BLaER1 (cell line): ENCODE data around the gene RASGRF1.
A peak's percentile ranks its signal among the peaks of the same experiment; 100 is the strongest.

Experiments used
- H3K27ac ChIP-seq: shearing (Covaris generic); formaldehyde crosslinking; 2 replicates; pipeline ENCODE4 v1.8.1; 2022
- H3K27me3 ChIP-seq: shearing (Covaris generic); formaldehyde crosslinking; 2 replicates; pipeline ENCODE4 v1.8.1; 2022
- H3K36me3 ChIP-seq: shearing (Covaris generic); formaldehyde crosslinking; 2 replicates; pipeline ENCODE4 v1.8.1; 2022
- H3K4me1 ChIP-seq: shearing (Covaris generic); formaldehyde crosslinking; 2 replicates; pipeline ENCODE4 v1.8.1; 2022
- H3K4me2 ChIP-seq: shearing (Covaris generic); formaldehyde crosslinking; 2 replicates; pipeline ENCODE4 v1.8.1; 2022
- H3K4me3 ChIP-seq: shearing (Covaris generic); formaldehyde crosslinking; 2 replicates; pipeline ENCODE4 v1.8.1; 2022
- H3K9ac ChIP-seq: shearing (Covaris generic); formaldehyde crosslinking; 2 replicates; pipeline ENCODE4 v1.8.1; 2022
- H3K9me3 ChIP-seq: shearing (Covaris generic); formaldehyde crosslinking; 2 replicates; pipeline ENCODE4 v1.8.1; 2022
- H4K20me1 ChIP-seq: shearing (Covaris generic); formaldehyde crosslinking; 2 replicates; pipeline ENCODE4 v1.8.1; 2022
- Cebpa-rat ChIP-seq: shearing (Covaris generic); IDR thresholded peaks from 2 replicates; pipeline ENCODE4 v1.8.1; 2022

Gene RASGRF1

DNA sequence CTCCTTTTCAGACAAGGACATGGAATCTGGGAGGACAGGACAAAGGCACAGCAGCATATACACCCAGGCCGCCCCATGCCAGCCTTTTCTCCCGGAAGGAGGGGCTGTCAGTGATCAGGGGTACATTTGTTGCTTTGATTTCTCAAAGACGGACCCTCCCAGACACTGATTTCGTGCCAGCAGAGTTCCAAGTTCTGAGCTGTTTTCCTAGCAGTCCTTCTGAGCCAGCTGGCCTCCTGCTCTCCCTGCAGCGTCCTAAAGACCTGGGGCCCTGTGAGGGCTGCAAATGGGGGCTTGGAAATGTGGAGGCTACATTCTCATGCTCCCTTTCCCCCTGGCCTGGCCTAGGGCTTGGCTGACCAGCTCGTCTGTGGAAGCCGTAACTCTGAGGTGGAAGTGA, 168.1 kb downstream of the RASGRF1 start:
- H3K4me3 ChIP-seq, result no peak overlapping the region
- peaks cover 94% of the 10 kb centered on the region for H3K36me3 ChIP-seq
- H3K9me3 ChIP-seq, result no peaks in the 10 kb centered on the region
- no peak overlapping the region for H3K9ac ChIP-seq
- TF ChIP-seq Cebpa-rat, result no peak
- no peak overlapping the region for H3K27ac ChIP-seq
- H3K27me3 ChIP-seq, result no peaks in the 10 kb centered on the region
- H3K4me2 ChIP-seq, result no peak overlapping the region
- H3K4me1 ChIP-seq, result no peaks in the 10 kb centered on the region
- 0 out of 2 replicates have a peak, but pooled peaks cover 22% of the 10 kb centered on the region for H4K20me1 ChIP-seq

DNA sequence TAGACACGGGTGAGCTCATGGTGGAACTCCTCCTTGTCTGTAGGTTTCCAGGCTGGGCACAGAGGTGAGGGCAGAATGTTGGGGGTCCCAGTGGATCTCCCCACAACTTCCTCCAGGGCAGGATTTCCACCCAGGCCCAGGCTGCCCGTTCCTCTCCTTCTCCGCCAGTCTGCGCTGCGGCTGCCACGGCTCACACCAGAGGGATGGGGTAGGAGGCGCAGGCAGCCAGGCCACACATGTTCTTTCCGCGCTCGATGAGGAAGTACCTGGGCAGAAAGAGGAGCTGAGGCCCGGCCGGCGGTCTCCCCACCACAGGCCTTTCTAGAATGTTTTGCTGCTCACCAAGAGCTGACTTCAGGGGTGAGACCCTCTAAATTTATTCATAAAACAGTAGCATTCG, 168.6 kb downstream of the RASGRF1 start:
- H3K4me3 ChIP-seq, result no peak overlapping the region
- H4K20me1 ChIP-seq, result 0 out of 2 replicates have a peak, but pooled peaks cover 22% of the 10 kb centered on the region
- no peaks in the 10 kb centered on the region for H3K4me1 ChIP-seq
- no peak overlapping the region for H3K27ac ChIP-seq
- H3K36me3 ChIP-seq, result peaks cover 89% of the 10 kb centered on the region
- H3K27me3 ChIP-seq, result no peaks in the 10 kb centered on the region
- no peak for TF ChIP-seq Cebpa-rat
- no peak overlapping the region for H3K9ac ChIP-seq
- H3K9me3 ChIP-seq, result no peaks in the 10 kb centered on the region
- no peak overlapping the region for H3K4me2 ChIP-seq

DNA sequence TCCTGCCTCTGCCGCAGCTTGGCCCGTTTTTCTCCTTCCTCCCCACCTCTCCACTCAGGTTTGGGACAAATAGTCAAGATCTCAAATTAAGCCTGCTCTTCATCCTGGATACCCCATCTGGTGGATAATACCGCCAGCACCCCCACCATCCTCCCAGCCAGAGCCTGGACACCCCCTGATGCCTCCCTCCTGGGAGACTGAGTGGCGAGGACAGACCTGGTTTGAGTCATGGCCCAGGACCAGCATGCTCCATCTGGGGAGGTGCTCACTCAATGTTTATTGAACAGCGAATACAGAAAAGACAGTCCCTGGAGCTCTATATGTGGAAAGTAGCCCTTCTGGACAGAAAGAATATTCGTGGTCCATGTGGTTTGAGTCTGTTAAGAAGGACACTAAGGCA, 169.1 kb downstream of the RASGRF1 start:
- Histone ChIP-seq H3K4me2 (no peak overlapping the region), H3K27me3 (no peaks in the 10 kb centered on the region), H3K36me3 (peaks cover 85% of the 10 kb centered on the region), H3K9ac (no peak overlapping the region), H3K27ac (no peak overlapping the region), H3K4me3 (no peak overlapping the region), H4K20me1 (peaks cover 22% of the 10 kb centered on the region; the same call in 1 of the 2 replicates), H3K9me3 (no peaks in the 10 kb centered on the region), H3K4me1 (no peaks in the 10 kb centered on the region)
- TF ChIP-seq Cebpa-rat, result no peak

DNA sequence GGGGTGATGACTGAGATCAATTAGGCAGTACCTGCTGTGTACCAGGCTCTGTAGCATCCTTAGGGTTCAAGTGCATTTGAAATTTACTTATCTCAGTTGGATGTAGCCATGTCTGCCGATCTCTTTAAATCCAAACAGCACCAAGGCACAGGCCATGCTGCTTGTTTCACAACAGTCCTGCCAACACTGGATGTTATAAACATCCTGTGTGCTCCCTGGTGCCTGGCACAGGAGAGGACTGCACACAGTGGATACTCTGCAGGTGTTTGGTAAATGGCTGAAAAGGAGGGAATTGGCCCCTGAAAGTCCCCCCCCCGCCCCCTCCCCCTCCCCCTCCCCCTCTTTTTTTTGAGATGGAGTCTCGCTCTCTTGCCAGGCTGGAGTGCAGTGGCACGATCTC, 172.7 kb downstream of the RASGRF1 start:
- H3K4me2 ChIP-seq, result no peak overlapping the region
- H3K9ac ChIP-seq, result no peak overlapping the region
- peaks cover 8% of the 10 kb centered on the region for H3K4me1 ChIP-seq
- H4K20me1 ChIP-seq, result peaks cover 44% of the 10 kb centered on the region; the same call in 1 of the 2 replicates
- TF ChIP-seq Cebpa-rat, result no peak
- no peak overlapping the region for H3K27ac ChIP-seq
- H3K9me3 ChIP-seq, result no peaks in the 10 kb centered on the region
- H3K4me3 ChIP-seq, result no peak overlapping the region
- H3K27me3 ChIP-seq, result no peaks in the 10 kb centered on the region
- H3K36me3 ChIP-seq, result peaks cover 83% of the 10 kb centered on the region

DNA sequence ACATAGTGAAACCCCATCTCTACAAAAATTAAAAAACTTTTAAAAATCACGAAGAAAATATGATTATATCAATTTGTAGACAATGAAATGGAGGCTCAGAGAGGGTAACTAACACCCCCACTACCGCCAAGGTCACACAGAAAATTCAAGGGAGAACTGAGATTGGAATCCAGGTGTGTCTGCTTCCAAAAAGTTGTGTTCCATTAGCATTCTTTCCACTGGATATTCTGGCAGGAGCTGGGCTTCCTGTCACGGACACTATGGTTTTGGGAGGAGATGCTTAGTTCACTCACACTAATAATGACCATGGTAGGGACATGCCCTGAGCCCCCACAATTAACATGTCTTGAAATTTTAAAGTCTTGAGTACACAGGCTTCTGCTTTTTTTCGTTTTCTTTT, 174.5 kb downstream of the RASGRF1 start:
- Histone ChIP-seq H3K36me3 (peaks cover 83% of the 10 kb centered on the region), H3K4me2 (no peak overlapping the region), H3K9me3 (no peaks in the 10 kb centered on the region), H3K27ac (no peak overlapping the region), H3K4me3 (no peak overlapping the region), H3K9ac (no peak overlapping the region), H4K20me1 (peaks cover 52% of the 10 kb centered on the region), H3K4me1 (peaks cover 14% of the 10 kb centered on the region), H3K27me3 (no peaks in the 10 kb centered on the region)
- TF ChIP-seq Cebpa-rat, result no peak

DNA sequence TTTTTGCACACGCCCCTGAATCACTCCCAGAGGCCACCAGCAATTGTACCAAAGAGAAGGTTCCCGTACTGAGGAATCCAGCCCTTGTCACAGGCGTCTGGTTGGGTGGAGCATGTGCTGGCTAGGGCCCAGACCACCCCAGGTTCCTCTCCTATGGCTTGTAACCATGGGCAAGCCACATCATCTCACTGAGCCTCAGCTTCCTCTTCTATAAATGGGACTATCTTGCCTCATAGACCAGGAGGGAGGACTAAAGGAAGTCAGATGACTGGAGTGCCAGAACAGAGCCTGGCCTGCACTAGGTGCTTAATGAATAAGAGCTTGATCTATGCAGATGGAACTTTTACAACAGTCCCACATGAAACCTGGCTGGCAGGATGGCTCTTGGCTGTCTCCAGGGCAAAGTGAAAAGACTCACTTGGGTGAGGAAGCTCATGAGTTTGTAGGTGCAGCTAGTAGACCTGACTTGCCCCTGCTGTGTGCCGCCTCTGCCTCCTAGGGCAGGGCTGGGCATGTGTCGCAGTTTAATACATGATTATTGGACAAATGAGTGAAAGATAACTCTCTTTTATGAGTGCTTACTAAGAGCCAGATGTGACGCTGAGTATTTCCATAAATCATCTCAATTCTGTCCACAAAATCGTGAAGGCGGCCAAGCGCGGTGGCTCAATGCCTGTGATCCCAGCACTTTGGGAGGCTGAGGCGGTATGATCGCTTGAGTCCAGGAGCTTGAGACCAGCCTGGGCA, 175.1 kb downstream of the RASGRF1 start:
- peaks cover 57% of the 10 kb centered on the region for H4K20me1 ChIP-seq
- H3K27ac ChIP-seq, result no peak overlapping the region
- H3K9ac ChIP-seq, result no peak overlapping the region
- H3K27me3 ChIP-seq, result no peaks in the 10 kb centered on the region
- H3K4me3 ChIP-seq, result no peak overlapping the region
- H3K4me1 ChIP-seq, result peaks cover 20% of the 10 kb centered on the region
- no peak overlapping the region for H3K4me2 ChIP-seq
- TF ChIP-seq Cebpa-rat, result no peak
- peaks cover 83% of the 10 kb centered on the region for H3K36me3 ChIP-seq
- no peaks in the 10 kb centered on the region for H3K9me3 ChIP-seq

DNA sequence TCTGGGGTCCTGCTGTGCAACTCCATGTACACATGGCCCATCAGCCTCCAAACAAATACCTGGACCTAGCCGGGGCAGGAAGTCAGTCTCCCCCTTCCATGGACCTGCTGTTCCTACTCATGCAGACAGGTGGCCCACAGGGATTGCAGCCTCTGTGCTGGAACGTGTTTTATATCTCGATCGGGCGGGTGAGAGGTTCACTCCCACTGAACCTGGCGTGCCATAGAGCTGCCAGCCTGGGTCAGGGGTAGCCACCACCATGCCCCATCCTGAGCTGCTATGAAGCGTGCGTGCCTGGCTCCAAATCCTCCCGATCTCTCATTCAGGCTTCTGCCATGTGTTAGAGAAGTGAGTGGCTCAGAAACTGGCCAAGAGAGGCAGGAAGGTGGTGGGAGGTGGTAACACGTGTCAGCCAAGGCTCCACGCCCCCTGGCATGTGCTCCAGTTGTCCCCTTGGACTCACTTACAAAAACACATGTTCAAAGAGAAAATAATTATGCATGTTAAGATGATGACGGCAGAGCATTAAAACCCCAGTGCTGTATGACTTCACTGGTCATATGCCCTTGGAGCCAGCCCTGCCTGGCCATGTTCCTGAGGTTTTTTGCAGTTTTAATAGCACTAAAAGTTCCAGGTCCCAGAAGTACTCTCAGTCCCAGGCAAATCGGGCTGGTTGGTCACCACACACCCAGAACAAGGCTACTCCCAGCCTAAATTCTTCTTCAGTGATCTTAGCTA, 176.4 kb downstream of the RASGRF1 start:
- TF ChIP-seq Cebpa-rat, result no peak
- Histone ChIP-seq H3K27ac (no peak overlapping the region), H3K4me2 (no peak overlapping the region), H3K4me3 (no peak overlapping the region), H3K9ac (no peak overlapping the region), H3K36me3 (peaks cover 84% of the 10 kb centered on the region), H4K20me1 (peaks cover 67% of the 10 kb centered on the region), H3K9me3 (no peaks in the 10 kb centered on the region), H3K27me3 (no peaks in the 10 kb centered on the region), H3K4me1 (peaks cover 33% of the 10 kb centered on the region)

DNA sequence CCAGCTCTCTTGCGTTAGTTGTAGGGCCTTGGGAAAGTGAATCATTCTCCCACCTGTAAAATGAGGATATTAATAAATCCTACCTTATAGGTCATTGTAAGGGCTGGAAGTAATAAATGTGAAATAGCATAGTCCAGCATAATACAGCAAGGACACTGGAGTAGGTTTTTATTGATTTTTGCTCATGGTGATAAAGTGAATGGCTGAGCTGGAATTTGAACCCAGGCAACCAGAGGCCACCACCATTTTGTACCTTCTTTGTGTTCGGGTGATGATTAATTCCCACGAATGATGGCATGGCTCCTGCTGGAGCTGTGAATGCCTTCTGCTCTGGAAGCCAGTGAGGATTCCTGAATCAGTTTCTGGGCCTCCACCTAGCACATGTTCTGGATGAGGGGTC, 177.6 kb downstream of the RASGRF1 start:
- peaks cover 77% of the 10 kb centered on the region for H4K20me1 ChIP-seq
- no peak overlapping the region for H3K4me2 ChIP-seq
- no peak overlapping the region for H3K27ac ChIP-seq
- TF ChIP-seq Cebpa-rat, result no peak
- peaks cover 40% of the 10 kb centered on the region for H3K4me1 ChIP-seq
- H3K27me3 ChIP-seq, result no peaks in the 10 kb centered on the region
- no peak overlapping the region for H3K9ac ChIP-seq
- no peaks in the 10 kb centered on the region for H3K9me3 ChIP-seq
- peaks cover 85% of the 10 kb centered on the region for H3K36me3 ChIP-seq
- H3K4me3 ChIP-seq, result no peak overlapping the region

DNA sequence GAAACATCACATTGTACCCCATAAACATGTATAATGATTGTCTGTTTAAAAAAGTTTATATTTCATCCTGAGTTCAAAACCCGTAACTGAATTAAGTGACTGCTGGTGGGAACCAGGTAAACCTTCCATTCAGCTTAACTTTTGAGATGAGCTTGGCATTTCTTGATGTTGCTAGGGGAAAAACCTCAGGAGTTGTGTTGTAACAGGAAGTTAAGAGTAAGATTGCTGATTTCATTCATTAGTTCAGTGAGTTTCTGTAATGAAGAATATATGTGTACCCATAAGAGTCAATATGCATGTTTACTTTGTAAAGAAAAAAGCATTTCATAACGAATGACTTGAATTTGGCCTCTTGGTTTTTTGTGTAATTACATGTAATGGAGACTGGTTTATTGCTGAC, 178.3 kb downstream of the RASGRF1 start:
- Histone ChIP-seq H3K4me1 (peaks cover 40% of the 10 kb centered on the region), H3K36me3 (peaks cover 85% of the 10 kb centered on the region), H3K27me3 (no peaks in the 10 kb centered on the region), H3K27ac (no peak overlapping the region), H3K9ac (no peak overlapping the region), H3K4me2 (no peak overlapping the region), H4K20me1 (peaks cover 82% of the 10 kb centered on the region), H3K4me3 (no peak overlapping the region), H3K9me3 (no peaks in the 10 kb centered on the region)
- no peak for TF ChIP-seq Cebpa-rat

DNA sequence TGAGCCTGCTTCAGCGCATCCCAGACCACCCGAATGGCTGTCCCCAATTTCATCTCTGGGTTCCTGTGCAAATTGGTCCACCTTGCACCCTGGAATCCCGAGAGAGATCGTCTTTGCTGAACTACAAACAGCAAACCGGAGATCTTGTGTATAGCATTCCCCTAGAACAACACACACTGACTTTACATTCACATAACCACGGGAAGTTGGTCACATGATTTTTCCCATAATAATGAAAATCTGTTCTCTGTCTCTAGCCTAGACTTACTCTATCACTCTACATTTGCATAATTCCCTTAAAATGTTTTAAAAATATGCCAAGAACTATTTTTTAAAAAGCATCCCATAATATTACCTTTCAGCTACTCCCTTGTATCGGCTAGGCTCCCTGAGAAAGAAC, 180.3 kb downstream of the RASGRF1 start:
- peaks cover 97% of the 10 kb centered on the region for H3K36me3 ChIP-seq
- no peaks in the 10 kb centered on the region for H3K9me3 ChIP-seq
- no peak overlapping the region for H3K9ac ChIP-seq
- H3K4me2 ChIP-seq, result peak overlapping the region; percentile 41
- H3K4me1 ChIP-seq, result peaks cover 36% of the 10 kb centered on the region
- peaks cover 98% of the 10 kb centered on the region for H4K20me1 ChIP-seq
- TF ChIP-seq Cebpa-rat, result no peak
- H3K27me3 ChIP-seq, result no peaks in the 10 kb centered on the region
- peak overlapping the region; percentile 18; the same call in 1 of the 2 replicates for H3K27ac ChIP-seq
- H3K4me3 ChIP-seq, result no peak overlapping the region
